Neural cell (in vitro differentiated cells): ENCODE measurements around the gene ANKRD28. TPM values are rescaled to one million over a fixed set of nuclear protein-coding genes. Genes with fewer than 3 reads are reported as not detected.

Source experiments
- H2AFZ ChIP-seq: fragments of 200-600, 300-800 bp; sonication (generic), shearing (Covaris generic); 2 replicates; pipeline ENCODE4 v1.6.0; 2014; ENCODE audit warnings: low read depth, mild to moderate bottlenecking, antibody characterized with exemption, low read length, moderate library complexity
- H3F3A ChIP-seq: fragments of 200-600 bp; shearing (Covaris generic); 2 replicates; pipeline ENCODE4 v1.6.1; 2016; ENCODE audit warnings: mild to moderate bottlenecking, moderate library complexity, mixed read lengths, antibody characterized with exemption, low read length; ENCODE audit not compliant: insufficient read depth, poor library complexity, severe bottlenecking
- H3K27ac ChIP-seq: fragments of 200-600, 300-800 bp; sonication (generic), shearing (Covaris generic); 2 replicates; pipeline ENCODE4 v1.5.1; 2014; ENCODE audit warnings: mild to moderate bottlenecking, low read length, moderate library complexity
- H3K27me3 ChIP-seq: fragments of 300-800, 200-600 bp; sonication (generic), shearing (Covaris generic); 2 replicates; pipeline ENCODE4 v1.6.0; 2014; ENCODE audit warnings: mild to moderate bottlenecking, low read depth, low read length, moderate library complexity; ENCODE audit not compliant: insufficient read depth
- H3K36me3 ChIP-seq: fragments of 300-800, 200-600 bp; sonication (generic), shearing (Covaris generic); 2 replicates; pipeline ENCODE4 v1.5.1; 2014; ENCODE audit warnings: mild to moderate bottlenecking, antibody characterized with exemption, low read length, moderate library complexity; ENCODE audit not compliant: insufficient read depth
- H3K4me2 ChIP-seq: fragments of 300-800, 200-600 bp; sonication (generic), shearing (Covaris generic); 2 replicates; pipeline ENCODE4 v1.6.0; 2014; ENCODE audit warnings: mild to moderate bottlenecking, low read length
- H3K4me3 ChIP-seq: fragments of 300-800, 200-600 bp; sonication (generic), shearing (Covaris generic); 2 replicates; pipeline ENCODE4 v1.5.1; 2014; ENCODE audit warnings: mild to moderate bottlenecking, low read length, moderate library complexity
- H3K79me2 ChIP-seq: fragments of 200-600 bp; shearing (Covaris generic); replicated peaks from 2 replicates; pipeline ENCODE4 v1.6.0; 2014; ENCODE audit warnings: mild to moderate bottlenecking, low read length, moderate library complexity; ENCODE audit not compliant: insufficient read depth
- H3K9ac ChIP-seq: fragments of 300-800, 200-600 bp; sonication (generic), shearing (Covaris generic); 2 replicates; pipeline ENCODE4 v1.6.1; 2016; ENCODE audit warnings: mild to moderate bottlenecking, low read length, mixed read lengths
- H3K9me2 ChIP-seq: fragments of 200-600 bp; shearing (Covaris generic); 2 replicates; pipeline ENCODE4 v1.6.1; 2016; ENCODE audit warnings: mild to moderate bottlenecking, low read length, mixed read lengths; ENCODE audit not compliant: insufficient read depth
- H3K9me3 ChIP-seq: fragments of 200-600, 300-800 bp; sonication (generic), shearing (Covaris generic); 2 replicates; pipeline ENCODE4 v1.6.1; 2016; ENCODE audit warnings: mild to moderate bottlenecking, mixed run types, low read length, moderate library complexity, mixed read lengths
- H4K20me1 ChIP-seq: fragments of 200-600 bp; shearing (Covaris generic); 2 replicates; pipeline ENCODE4 v1.6.1; 2016; ENCODE audit warnings: mild to moderate bottlenecking, mixed run types; ENCODE audit not compliant: insufficient read depth
- EP300 ChIP-seq: fragments of 450-650 bp; conservative IDR thresholded peaks from 2 replicates; pipeline ENCODE4 v1.6.1; 2014; ENCODE audit warnings: antibody characterized with exemption, mild to moderate bottlenecking, moderate library complexity; ENCODE audit not compliant: poor library complexity, severe bottlenecking
- EZH2 ChIP-seq: fragments of 200-600, 300-800 bp; shearing (Covaris generic), sonication (generic); IDR thresholded peaks from 2 replicates; pipeline ENCODE4 v1.6.1; 2014; ENCODE audit warnings: antibody characterized with exemption, low read length, borderline replicate concordance, mild to moderate bottlenecking; ENCODE audit not compliant: insufficient read depth, poor library complexity, severe bottlenecking
- MXI1 ChIP-seq: fragments of 450-650 bp; conservative IDR thresholded peaks from 2 replicates; pipeline ENCODE4 v1.6.1; 2014; ENCODE audit warnings: antibody characterized with exemption, mild to moderate bottlenecking; ENCODE audit not compliant: poor library complexity, severe bottlenecking
- POLR2AphosphoS5 ChIP-seq: IDR thresholded peaks from 2 replicates; pipeline ENCODE4 v1.6.1; 2012
- RAD21 ChIP-seq: fragments of 450-650 bp; conservative IDR thresholded peaks from 2 replicates; pipeline ENCODE4 v1.6.1; 2014; ENCODE audit warnings: antibody characterized with exemption, mild to moderate bottlenecking, moderate library complexity
- SMC3 ChIP-seq: fragments of 450-650 bp; conservative IDR thresholded peaks from 2 replicates; pipeline ENCODE4 v1.6.1; 2014; ENCODE audit warnings: antibody characterized with exemption, mild to moderate bottlenecking, moderate library complexity; ENCODE audit not compliant: poor library complexity
- TAF1 ChIP-seq: IDR thresholded peaks from 2 replicates; pipeline ENCODE4 v1.6.1; 2012; ENCODE audit warnings: low read depth
- polyA plus RNA-seq: library from polyadenylated mRNA; depleted of rRNA; stranded (reverse); fragments of >200 nt; gene quantifications from 2 replicates; pipeline ENCODE4 v1.2.3, GENCODE V29; 2014
- TF ChIP-seq, protein P1 (sequence below): fragments of 450-650 bp; IDR thresholded peaks from 2 replicates; pipeline ENCODE4 v1.5.1; 2014; ENCODE audit warnings: antibody characterized with exemption, mild to moderate bottlenecking, moderate library complexity; ENCODE audit not compliant: poor library complexity, severe bottlenecking
- TF ChIP-seq, protein P2 (sequence below): IDR thresholded peaks from 2 replicates; pipeline ENCODE4 v1.6.1; 2012; ENCODE audit warnings: borderline replicate concordance

The ANKRD28 gene
- polyA plus RNA-seq, 1 donor from 2014 or later: 101 TPM

DNA sequence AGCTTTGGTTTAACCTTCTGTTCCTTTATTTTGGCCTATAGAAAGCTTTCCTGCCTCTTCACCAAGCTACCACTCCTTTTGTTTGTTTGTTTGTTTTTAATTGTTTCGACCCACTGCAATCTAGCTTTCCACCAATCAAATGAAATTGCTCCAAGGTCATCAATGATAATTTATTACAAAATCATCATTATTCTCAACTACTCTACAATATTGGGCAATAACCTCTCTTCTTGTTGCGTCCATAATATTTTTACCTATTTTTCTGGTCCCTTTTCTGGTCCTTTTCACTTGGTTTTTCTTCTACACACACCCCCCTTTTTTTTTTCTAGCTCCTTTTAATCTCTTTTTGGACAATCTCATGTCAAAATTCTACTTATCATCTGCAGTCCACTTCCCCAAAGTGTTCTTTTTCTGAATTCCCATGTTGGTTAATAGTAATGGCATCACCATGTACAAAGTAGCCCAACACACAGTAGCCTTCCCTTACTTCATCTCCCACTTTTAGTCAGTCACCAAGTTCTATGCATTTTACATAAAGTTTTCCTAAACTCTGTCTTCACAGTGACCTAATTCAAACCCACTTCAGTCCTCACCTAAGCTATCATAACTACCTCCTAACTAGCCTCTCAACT, 11.0 kb upstream of the ANKRD28 start:
- Histone ChIP-seq H3K79me2 (peaks cover 4% of the 10 kb centered on the region), H3K9ac (no peak overlapping the region), H3K9me3 (no peaks in the 10 kb centered on the region), H3F3A (no peaks in the 10 kb centered on the region), H3K27me3 (no peaks in the 10 kb centered on the region), H2AFZ (no peak overlapping the region), H3K4me3 (no peak overlapping the region), H3K9me2 (no peaks in the 10 kb centered on the region), H3K36me3 (no peaks in the 10 kb centered on the region), H3K27ac (no peak overlapping the region), H4K20me1 (no peaks in the 10 kb centered on the region), H3K4me2 (no peak overlapping the region)
- TF ChIP-seq TAF1 (no peak), EP300 (no peak), RAD21 (no peak), POLR2AphosphoS5 (no peak), MXI1 (no peak), SMC3 (no peak), EZH2 (no peak)
- TF ChIP-seq, protein P1, sequence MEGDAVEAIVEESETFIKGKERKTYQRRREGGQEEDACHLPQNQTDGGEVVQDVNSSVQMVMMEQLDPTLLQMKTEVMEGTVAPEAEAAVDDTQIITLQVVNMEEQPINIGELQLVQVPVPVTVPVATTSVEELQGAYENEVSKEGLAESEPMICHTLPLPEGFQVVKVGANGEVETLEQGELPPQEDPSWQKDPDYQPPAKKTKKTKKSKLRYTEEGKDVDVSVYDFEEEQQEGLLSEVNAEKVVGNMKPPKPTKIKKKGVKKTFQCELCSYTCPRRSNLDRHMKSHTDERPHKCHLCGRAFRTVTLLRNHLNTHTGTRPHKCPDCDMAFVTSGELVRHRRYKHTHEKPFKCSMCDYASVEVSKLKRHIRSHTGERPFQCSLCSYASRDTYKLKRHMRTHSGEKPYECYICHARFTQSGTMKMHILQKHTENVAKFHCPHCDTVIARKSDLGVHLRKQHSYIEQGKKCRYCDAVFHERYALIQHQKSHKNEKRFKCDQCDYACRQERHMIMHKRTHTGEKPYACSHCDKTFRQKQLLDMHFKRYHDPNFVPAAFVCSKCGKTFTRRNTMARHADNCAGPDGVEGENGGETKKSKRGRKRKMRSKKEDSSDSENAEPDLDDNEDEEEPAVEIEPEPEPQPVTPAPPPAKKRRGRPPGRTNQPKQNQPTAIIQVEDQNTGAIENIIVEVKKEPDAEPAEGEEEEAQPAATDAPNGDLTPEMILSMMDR: no peak
- TF ChIP-seq, protein P2, sequence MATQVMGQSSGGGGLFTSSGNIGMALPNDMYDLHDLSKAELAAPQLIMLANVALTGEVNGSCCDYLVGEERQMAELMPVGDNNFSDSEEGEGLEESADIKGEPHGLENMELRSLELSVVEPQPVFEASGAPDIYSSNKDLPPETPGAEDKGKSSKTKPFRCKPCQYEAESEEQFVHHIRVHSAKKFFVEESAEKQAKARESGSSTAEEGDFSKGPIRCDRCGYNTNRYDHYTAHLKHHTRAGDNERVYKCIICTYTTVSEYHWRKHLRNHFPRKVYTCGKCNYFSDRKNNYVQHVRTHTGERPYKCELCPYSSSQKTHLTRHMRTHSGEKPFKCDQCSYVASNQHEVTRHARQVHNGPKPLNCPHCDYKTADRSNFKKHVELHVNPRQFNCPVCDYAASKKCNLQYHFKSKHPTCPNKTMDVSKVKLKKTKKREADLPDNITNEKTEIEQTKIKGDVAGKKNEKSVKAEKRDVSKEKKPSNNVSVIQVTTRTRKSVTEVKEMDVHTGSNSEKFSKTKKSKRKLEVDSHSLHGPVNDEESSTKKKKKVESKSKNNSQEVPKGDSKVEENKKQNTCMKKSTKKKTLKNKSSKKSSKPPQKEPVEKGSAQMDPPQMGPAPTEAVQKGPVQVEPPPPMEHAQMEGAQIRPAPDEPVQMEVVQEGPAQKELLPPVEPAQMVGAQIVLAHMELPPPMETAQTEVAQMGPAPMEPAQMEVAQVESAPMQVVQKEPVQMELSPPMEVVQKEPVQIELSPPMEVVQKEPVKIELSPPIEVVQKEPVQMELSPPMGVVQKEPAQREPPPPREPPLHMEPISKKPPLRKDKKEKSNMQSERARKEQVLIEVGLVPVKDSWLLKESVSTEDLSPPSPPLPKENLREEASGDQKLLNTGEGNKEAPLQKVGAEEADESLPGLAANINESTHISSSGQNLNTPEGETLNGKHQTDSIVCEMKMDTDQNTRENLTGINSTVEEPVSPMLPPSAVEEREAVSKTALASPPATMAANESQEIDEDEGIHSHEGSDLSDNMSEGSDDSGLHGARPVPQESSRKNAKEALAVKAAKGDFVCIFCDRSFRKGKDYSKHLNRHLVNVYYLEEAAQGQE: no peak

DNA sequence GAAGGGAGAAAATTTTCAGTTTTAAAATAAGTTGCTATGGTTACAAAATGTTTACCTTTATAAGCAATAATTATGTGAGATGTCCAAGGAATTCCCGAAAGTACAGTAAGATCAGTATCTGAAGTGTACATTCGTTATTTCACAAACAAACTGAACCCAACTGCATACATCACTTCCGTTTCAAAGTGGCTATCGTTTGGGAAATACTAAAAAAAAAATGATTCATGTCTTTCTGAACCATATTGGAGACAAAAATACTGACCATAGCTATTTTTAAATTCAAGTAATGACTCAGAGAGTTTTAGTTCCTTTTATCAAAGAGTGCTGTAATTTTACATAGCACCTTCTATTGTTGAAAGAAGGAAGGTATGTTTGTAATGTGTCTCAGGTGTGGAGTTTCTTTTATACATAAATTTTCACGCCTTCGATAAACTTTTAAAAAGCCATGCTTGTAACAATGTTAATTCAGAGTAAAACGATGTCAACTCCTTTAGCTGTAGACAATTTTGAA, 8.0 kb upstream of the ANKRD28 start:
- Histone ChIP-seq H3K9ac (no peak overlapping the region), H3F3A (no peaks in the 10 kb centered on the region), H3K27ac (no peak overlapping the region), H3K27me3 (no peaks in the 10 kb centered on the region), H3K4me3 (no peak overlapping the region), H3K9me2 (no peaks in the 10 kb centered on the region), H3K9me3 (no peaks in the 10 kb centered on the region), H3K36me3 (no peaks in the 10 kb centered on the region), H3K4me2 (no peak overlapping the region), H4K20me1 (no peaks in the 10 kb centered on the region), H3K79me2 (peaks cover 4% of the 10 kb centered on the region), H2AFZ (no peak overlapping the region)
- TF ChIP-seq POLR2AphosphoS5: no peak
- TF ChIP-seq TAF1: no peak
- TF ChIP-seq, protein P1: no peak
- TF ChIP-seq RAD21: no peak
- TF ChIP-seq EP300: no peak
- no peak for TF ChIP-seq SMC3
- no peak for TF ChIP-seq MXI1
- TF ChIP-seq, protein P2: no peak
- TF ChIP-seq EZH2: no peak
